Measurements from ENCODE around the gene CRB1. TPM values are rescaled to one million over a fixed set of nuclear protein-coding genes. Genes with fewer than 3 reads are reported as not detected.
A peak's percentile ranks its signal among the peaks of the same experiment; 100 is the strongest.

The CRB1 gene
- total RNA-seq, 1 experiment from 2014 or later, result not detected

DNA sequence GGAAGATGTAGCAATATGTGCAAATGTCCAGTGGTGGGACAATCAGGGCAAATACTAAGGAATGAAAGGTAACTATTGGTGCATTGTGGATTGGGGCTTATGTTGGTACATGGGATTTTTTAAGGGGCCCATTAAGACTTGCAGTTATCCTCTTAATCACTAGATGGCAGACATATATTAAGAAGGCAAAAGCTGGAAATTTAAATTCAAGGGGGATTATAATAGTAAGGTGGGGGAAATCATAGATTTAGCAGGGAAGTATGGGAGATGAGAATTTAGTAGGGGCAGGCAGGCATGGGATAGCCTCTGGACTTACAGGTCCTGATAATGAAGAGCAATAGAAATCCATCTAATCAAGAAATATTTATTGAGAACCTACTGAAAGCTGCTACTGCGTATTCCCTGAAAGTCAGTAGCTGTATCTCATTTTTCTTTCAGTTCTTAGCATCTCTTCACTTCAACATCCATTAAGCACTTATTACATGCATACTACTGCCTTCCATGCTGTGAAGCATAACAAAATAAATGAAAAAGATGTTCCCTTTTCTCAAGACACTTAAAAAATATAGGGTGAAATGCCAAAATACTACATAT lies 251.8 kb downstream of the CRB1 start:
- no CpG with 5 or more reads among the region's 1 CpG for WGBS (ENCODE audit: extremely low coverage, insufficient read length, low lambda C conversion rate)
- H4K8ac ChIP-seq (replicated peaks; ENCODE audit: insufficient read length, low read depth, low read length), result no peak overlapping the region
- H3K56ac ChIP-seq (ENCODE audit: insufficient read length, low read depth, low read length), result no peak overlapping the region
- H2BK120ac ChIP-seq (ENCODE audit: low read depth, low read length, poor library complexity, severe bottlenecking), result no peak overlapping the region
- no peaks in the 10 kb centered on the region for H3K79me1 ChIP-seq (ENCODE audit: insufficient read depth, low read depth, low read length, poor library complexity, severe bottlenecking)
- Mint-ChIP-seq H3K27me3 (ENCODE audit: low read depth) (no peaks in the 10 kb centered on the region), H3K4me3 (no peak overlapping the region), H3K36me3 (ENCODE audit: insufficient read depth in 1 of 3, low read depth in 3 of 3) (no peaks in the 10 kb centered on the region), H3K4me1 (peaks cover 7 to 13% of the 10 kb centered on the region in 2 experiments; a peak in 3 of 4 replicates), H3K9me3 (no peaks in the 10 kb centered on the region), H3K27ac (no peak overlapping the region)
- no peak overlapping the region for H2BK5ac ChIP-seq (ENCODE audit: insufficient read length, low read length)
- no peak overlapping the region for H2BK12ac ChIP-seq (ENCODE audit: insufficient read length, low read depth, low read length)
- no peaks in the 10 kb centered on the region; the same call in 1 of the 2 replicates for H3K79me2 ChIP-seq (ENCODE audit: insufficient read depth, low read length)
- H2AK5ac ChIP-seq (ENCODE audit: insufficient read length, low read length), result no peak overlapping the region
- H3K4ac ChIP-seq (ENCODE audit: low read depth, low read length), result no peak overlapping the region
- H3K27me3 ChIP-seq (ENCODE audit: insufficient read depth, low read length), result no peaks in the 10 kb centered on the region; the same call in 1 of the 2 replicates
- H4K20me1 ChIP-seq (ENCODE audit: control insufficient read depth, insufficient read depth, insufficient read length), result no peaks in the 10 kb centered on the region
- H3K18ac ChIP-seq (ENCODE audit: insufficient read length, low read depth, low read length), result no peak overlapping the region
- TF ChIP-seq, protein P1, sequence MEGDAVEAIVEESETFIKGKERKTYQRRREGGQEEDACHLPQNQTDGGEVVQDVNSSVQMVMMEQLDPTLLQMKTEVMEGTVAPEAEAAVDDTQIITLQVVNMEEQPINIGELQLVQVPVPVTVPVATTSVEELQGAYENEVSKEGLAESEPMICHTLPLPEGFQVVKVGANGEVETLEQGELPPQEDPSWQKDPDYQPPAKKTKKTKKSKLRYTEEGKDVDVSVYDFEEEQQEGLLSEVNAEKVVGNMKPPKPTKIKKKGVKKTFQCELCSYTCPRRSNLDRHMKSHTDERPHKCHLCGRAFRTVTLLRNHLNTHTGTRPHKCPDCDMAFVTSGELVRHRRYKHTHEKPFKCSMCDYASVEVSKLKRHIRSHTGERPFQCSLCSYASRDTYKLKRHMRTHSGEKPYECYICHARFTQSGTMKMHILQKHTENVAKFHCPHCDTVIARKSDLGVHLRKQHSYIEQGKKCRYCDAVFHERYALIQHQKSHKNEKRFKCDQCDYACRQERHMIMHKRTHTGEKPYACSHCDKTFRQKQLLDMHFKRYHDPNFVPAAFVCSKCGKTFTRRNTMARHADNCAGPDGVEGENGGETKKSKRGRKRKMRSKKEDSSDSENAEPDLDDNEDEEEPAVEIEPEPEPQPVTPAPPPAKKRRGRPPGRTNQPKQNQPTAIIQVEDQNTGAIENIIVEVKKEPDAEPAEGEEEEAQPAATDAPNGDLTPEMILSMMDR (conservative IDR thresholded peaks at IDR 0.05), result peak; percentile 58
- no peaks in the 10 kb centered on the region for H3K9me3 ChIP-seq (ENCODE audit: control insufficient read depth, low read depth, low read length)
- H3K27ac ChIP-seq (ENCODE audit: insufficient read length, low read depth, low read length), result no peak overlapping the region
- no peak overlapping the region for H4K5ac ChIP-seq (ENCODE audit: insufficient read length, low read depth, low read length)
- no peak overlapping the region for H3K23ac ChIP-seq (ENCODE audit: insufficient read length, low read depth, low read length)
- no peak for DNase-seq
- H3K23me2 ChIP-seq (ENCODE audit: insufficient read length, low read depth, low read length, poor library complexity, severe bottlenecking), result no peaks in the 10 kb centered on the region
- H3K14ac ChIP-seq (ENCODE audit: insufficient read depth, low read length), result no peak overlapping the region
- no peaks in the 10 kb centered on the region for H3K4me1 ChIP-seq (ENCODE audit: insufficient read depth, low read length)
- H3K4me2 ChIP-seq (ENCODE audit: insufficient read depth, insufficient read length, low read length), result no peak overlapping the region
- H2AFZ ChIP-seq (ENCODE audit: low read length), result no peak overlapping the region
- H4K91ac ChIP-seq (ENCODE audit: insufficient read length, low read depth, low read length), result no peak overlapping the region
- H2BK20ac ChIP-seq (ENCODE audit: low read depth, low read length, poor library complexity, severe bottlenecking), result no peak overlapping the region
- no peak overlapping the region for H2BK15ac ChIP-seq (ENCODE audit: low read depth, low read length)
- H3T11ph ChIP-seq (ENCODE audit: low read length), result no peak overlapping the region
- H3K9ac ChIP-seq (ENCODE audit: extremely low read depth, insufficient read length, low read length), result no peak overlapping the region
